ENCODE results near the gene PIGB.
"Not testable (repeated sequence)": the region's sequence is repeated elsewhere in the genome, so short reads cannot be mapped to it uniquely, and the experiment has no call there.

Gene PIGB

GRCh38 chr15:55279746-55280351, 39.2 kb upstream of the PIGB start:
- no peak for TF ChIP-seq CTCF (IDR thresholded peaks at IDR 0.05; ENCODE audit: low read depth, low read length)
- DNase-seq (ENCODE audit: extremely low read depth, low read depth): peak; percentile 69

- not testable (repeated sequence) for DNase-seq (ENCODE audit: extremely low read depth, low read depth)
Measured at GRCh38 chr15:55280589-55280988, 38.4 kb upstream of the PIGB start.

- no peak for DNase-seq (ENCODE audit: extremely low read depth, low read depth)
- no peak for TF ChIP-seq CTCF (IDR thresholded peaks at IDR 0.05; ENCODE audit: low read depth, low read length)
Measured at GRCh38 chr15:55281517-55282228, 37.3 kb upstream of the PIGB start.

GRCh38 chr15:55282284-55282833, 36.7 kb upstream of the PIGB start:
- peak; percentile 69 for DNase-seq (ENCODE audit: extremely low read depth, low read depth)

GRCh38 chr15:55283379-55284147, 35.5 kb upstream of the PIGB start:
- DNase-seq (ENCODE audit: extremely low read depth, low read depth): no peak
- no peak for TF ChIP-seq CTCF (IDR thresholded peaks at IDR 0.05; ENCODE audit: low read depth, low read length)

More at GRCh38 chr15:55282284-55282833, 36.7 kb upstream of the PIGB start:
- no peak for TF ChIP-seq CTCF (IDR thresholded peaks at IDR 0.05; ENCODE audit: low read depth, low read length)

GRCh38 chr15:55284426-55284825, 34.6 kb upstream of the PIGB start:
- no peak for TF ChIP-seq CTCF (IDR thresholded peaks at IDR 0.05; ENCODE audit: low read depth, low read length)
- DNase-seq (ENCODE audit: extremely low read depth, low read depth): no peak

GRCh38 chr15:55286442-55287189, 32.4 kb upstream of the PIGB start:
- DNase-seq (ENCODE audit: extremely low read depth, low read depth): not testable (repeated sequence)

All from AG09319 (cell line).